NCI-H1092 (cell line): ENCODE data around the gene PDLIM5.
"Not testable (repeated sequence)": the region's sequence is repeated elsewhere in the genome, so short reads cannot be mapped to it uniquely, and the experiment has no call there.

ENCODE experiments used
- DNase-seq: peaks from one replicate; lab custom pipeline; 2025; lab: John Stamatoyannopoulos, UW

Gene PDLIM5

GRCh38 chr4:94598758-94599157, 147.0 kb downstream of the PDLIM5 start:
- DNase-seq, result no peak

GRCh38 chr4:94603170-94603747, 151.5 kb downstream of the PDLIM5 start:
- DNase-seq, result no peak

- DNase-seq, result no peak
These were observed 153.6 kb downstream of the PDLIM5 start for GRCh38 chr4:94605241-94605805.

- DNase-seq, result no peak
These were observed 158.4 kb downstream of the PDLIM5 start for GRCh38 chr4:94610145-94610544.

- no peak for DNase-seq
These were observed 161.5 kb downstream of the PDLIM5 start for GRCh38 chr4:94613248-94613647.

GRCh38 chr4:94615451-94615850, 163.7 kb downstream of the PDLIM5 start:
- no peak for DNase-seq

- DNase-seq, result peak; percentile 14
These were observed 169.8 kb downstream of the PDLIM5 start for GRCh38 chr4:94621491-94622080.

GRCh38 chr4:94623126-94623911, 171.6 kb downstream of the PDLIM5 start:
- no peak for DNase-seq

- no peak for DNase-seq
These were observed 175.2 kb downstream of the PDLIM5 start for GRCh38 chr4:94626942-94627341.

- DNase-seq, result not testable (repeated sequence)
These were observed 177.3 kb downstream of the PDLIM5 start for GRCh38 chr4:94629058-94629457.

- no peak for DNase-seq
These were observed 178.1 kb downstream of the PDLIM5 start for GRCh38 chr4:94629837-94630236.

GRCh38 chr4:94634271-94634670, 182.5 kb downstream of the PDLIM5 start:
- DNase-seq, result no peak

- no peak for DNase-seq
These were observed 183.4 kb downstream of the PDLIM5 start for GRCh38 chr4:94635177-94635576.

GRCh38 chr4:94636004-94636403, 184.3 kb downstream of the PDLIM5 start:
- no peak for DNase-seq

- DNase-seq, result no peak
These were observed 187.6 kb downstream of the PDLIM5 start for GRCh38 chr4:94639298-94639697.

GRCh38 chr4:94640151-94640550, 188.4 kb downstream of the PDLIM5 start:
- DNase-seq, result no peak

GRCh38 chr4:94641702-94642560, 190.2 kb downstream of the PDLIM5 start:
- no peak for DNase-seq

- no peak for DNase-seq
These were observed 190.8 kb downstream of the PDLIM5 start for GRCh38 chr4:94642561-94642866.

- no peak for DNase-seq
These were observed 197.0 kb downstream of the PDLIM5 start for GRCh38 chr4:94648699-94649098.

- DNase-seq, result no peak
These were observed 197.8 kb downstream of the PDLIM5 start for GRCh38 chr4:94649381-94650133.

GRCh38 chr4:94650134-94650495, 198.4 kb downstream of the PDLIM5 start:
- DNase-seq, result no peak

GRCh38 chr4:94650690-94651089, 198.9 kb downstream of the PDLIM5 start:
- no peak for DNase-seq
